ENCODE measurements around the gene PHOX2A. TPM values are rescaled to one million over a fixed set of nuclear protein-coding genes. Genes with fewer than 3 reads are reported as not detected.
"Not testable (repeated sequence)": the region's sequence is repeated elsewhere in the genome, so short reads cannot be mapped to it uniquely, and the experiment has no call there.

Gene PHOX2A
- polyA plus RNA-seq, 3 donors, result not detected

DNA sequence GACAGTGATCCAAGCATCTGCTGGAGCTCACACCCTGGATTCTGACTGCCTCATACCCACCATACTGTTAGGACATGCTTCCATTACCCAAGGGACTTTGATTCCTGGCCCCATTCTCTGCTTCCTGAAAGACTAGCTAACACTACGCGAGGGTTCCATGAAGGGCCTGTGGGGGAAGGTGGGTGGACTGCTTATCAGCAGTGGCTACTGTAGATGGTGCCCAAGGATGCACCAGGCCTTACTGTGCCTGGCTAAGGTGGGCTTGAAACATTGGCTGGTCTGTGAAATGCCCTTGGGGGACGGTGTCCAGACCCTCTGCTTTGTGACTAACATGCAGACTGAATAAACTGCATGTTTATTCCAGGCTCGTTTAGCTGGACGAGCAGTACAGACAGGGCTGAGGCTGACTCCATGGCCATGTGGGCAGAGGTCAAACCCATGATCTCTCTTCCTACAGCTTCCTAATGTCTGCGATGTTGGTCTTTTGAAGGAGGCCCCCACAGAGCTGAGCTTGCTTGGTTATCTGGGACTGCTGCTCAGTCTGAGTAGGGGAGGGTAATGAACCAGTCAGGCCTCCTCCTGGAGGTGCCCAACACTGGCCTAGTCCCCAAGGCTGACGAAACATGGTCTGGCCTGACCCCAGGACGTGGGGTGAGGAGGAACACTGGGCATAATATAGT is 48.3 kb upstream of the PHOX2A start:
- peaks cover 46 to 60% of the 10 kb centered on the region in 2 donors for H3K36me3 Mint-ChIP-seq
- peaks cover 3% of the 10 kb centered on the region for H3K4me1 Mint-ChIP-seq
- no peak for DNase-seq
- no peak overlapping the region for H3K4me3 Mint-ChIP-seq
- peaks cover 2 to 4% (median 2%) of the 10 kb centered on the region in 3 donors for H3K27me3 Mint-ChIP-seq (ENCODE audit: low read depth in 3 of 3)
- intact Hi-C loops (cut with micrococcal nuclease), result loop anchor here in 1 of 2 donors (10.0 kb wide), 1 partner anchor 133 kb away; no protein-coding TSS in a partner anchor
- no peaks in the 10 kb centered on the region for H3K4me1 ChIP-seq (ENCODE audit: control insufficient read depth in 1 of 2, insufficient read depth in 2 of 2, low read length in 2 of 2)
- WGBS (ENCODE audit: insufficient coverage), result 88% methylated on average over 5 of the region's 8 CpGs
- no peaks in the 10 kb centered on the region for H3K9me3 Mint-ChIP-seq
- H3K9ac ChIP-seq (ENCODE audit: insufficient read depth, low read length, poor library complexity, severe bottlenecking), result no peak overlapping the region
- peak overlapping the region in 1 of 2 donors; percentile 15 for H3K27ac ChIP-seq (ENCODE audit: low read depth in 1 of 2, low read length in 2 of 2)
- H3K9me3 ChIP-seq (replicated peaks in 1 of 2; ENCODE audit: control insufficient read depth in 1 of 2, insufficient read depth in 1 of 2, low read length in 2 of 2), result no peaks in the 10 kb centered on the region
- no peaks in the 10 kb centered on the region for H3K27me3 ChIP-seq (ENCODE audit: control insufficient read depth in 2 of 2, insufficient read depth in 2 of 2, low read length in 2 of 2)
- H3K27ac Mint-ChIP-seq, result peak overlapping the region in 5 of 7 donors; percentile 53 to 71 (median 66)
- no peak overlapping the region for H2AFZ ChIP-seq (ENCODE audit: insufficient read depth, low read depth, low read length, poor library complexity, severe bottlenecking)
- TF ChIP-seq, protein P1, sequence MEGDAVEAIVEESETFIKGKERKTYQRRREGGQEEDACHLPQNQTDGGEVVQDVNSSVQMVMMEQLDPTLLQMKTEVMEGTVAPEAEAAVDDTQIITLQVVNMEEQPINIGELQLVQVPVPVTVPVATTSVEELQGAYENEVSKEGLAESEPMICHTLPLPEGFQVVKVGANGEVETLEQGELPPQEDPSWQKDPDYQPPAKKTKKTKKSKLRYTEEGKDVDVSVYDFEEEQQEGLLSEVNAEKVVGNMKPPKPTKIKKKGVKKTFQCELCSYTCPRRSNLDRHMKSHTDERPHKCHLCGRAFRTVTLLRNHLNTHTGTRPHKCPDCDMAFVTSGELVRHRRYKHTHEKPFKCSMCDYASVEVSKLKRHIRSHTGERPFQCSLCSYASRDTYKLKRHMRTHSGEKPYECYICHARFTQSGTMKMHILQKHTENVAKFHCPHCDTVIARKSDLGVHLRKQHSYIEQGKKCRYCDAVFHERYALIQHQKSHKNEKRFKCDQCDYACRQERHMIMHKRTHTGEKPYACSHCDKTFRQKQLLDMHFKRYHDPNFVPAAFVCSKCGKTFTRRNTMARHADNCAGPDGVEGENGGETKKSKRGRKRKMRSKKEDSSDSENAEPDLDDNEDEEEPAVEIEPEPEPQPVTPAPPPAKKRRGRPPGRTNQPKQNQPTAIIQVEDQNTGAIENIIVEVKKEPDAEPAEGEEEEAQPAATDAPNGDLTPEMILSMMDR (IDR thresholded peaks at IDR 0.05), result no peak
- no peaks in the 10 kb centered on the region for H3K79me2 ChIP-seq (ENCODE audit: insufficient read depth, low read length)
- peaks cover 51 to 53% of the 10 kb centered on the region in 2 donors for H3K36me3 ChIP-seq (replicated peaks in 1 of 2; ENCODE audit: control insufficient read depth in 1 of 2, insufficient read depth in 2 of 2, low read length in 2 of 2)
- H4K20me1 ChIP-seq (ENCODE audit: insufficient read depth, low read length), result no peaks in the 10 kb centered on the region
- no peak overlapping the region for H3K4me3 ChIP-seq (replicated peaks in 1 of 3; ENCODE audit: low read depth in 2 of 3, low read length in 3 of 3)
- H3K4me2 ChIP-seq (replicated peaks; ENCODE audit: extremely low read depth, low read length, poor library complexity, severe bottlenecking), result no peak overlapping the region

DNA sequence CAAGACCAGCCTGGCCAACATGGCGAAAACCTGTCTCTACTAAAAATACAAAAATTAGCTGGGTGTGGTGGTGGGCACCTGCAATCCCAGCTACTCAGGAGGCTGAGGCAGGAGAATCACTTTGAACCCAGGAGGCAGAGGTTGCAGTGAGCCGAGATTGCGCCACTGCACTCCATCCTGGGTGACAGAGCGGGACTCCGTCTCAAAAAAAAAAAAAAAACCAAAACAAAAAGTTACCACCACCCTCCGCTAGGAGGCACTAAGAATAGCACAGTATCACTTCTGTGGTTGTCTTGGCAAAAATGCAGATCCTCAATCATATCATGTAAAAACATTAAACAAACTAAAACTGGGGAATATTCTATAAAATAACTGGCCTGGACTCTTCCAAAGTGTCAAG is 46.8 kb upstream of the PHOX2A start:
- H3K9me3 Mint-ChIP-seq; H3K27ac Mint-ChIP-seq; H3K27me3 Mint-ChIP-seq (ENCODE audit: low read depth in 3 of 3); H3K4me1 Mint-ChIP-seq; H3K27me3 ChIP-seq (ENCODE audit: control insufficient read depth in 2 of 2, insufficient read depth in 2 of 2, low read length in 2 of 2); H3K4me1 ChIP-seq (ENCODE audit: control insufficient read depth in 1 of 2, insufficient read depth in 2 of 2, low read length in 2 of 2); H4K20me1 ChIP-seq (ENCODE audit: insufficient read depth, low read length); H3K27ac ChIP-seq (ENCODE audit: low read depth in 1 of 2, low read length in 2 of 2); H3K9me3 ChIP-seq (replicated peaks in 1 of 2; ENCODE audit: control insufficient read depth in 1 of 2, insufficient read depth in 1 of 2, low read length in 2 of 2); H3K79me2 ChIP-seq (ENCODE audit: insufficient read depth, low read length); H3K4me3 Mint-ChIP-seq; H2AFZ ChIP-seq (ENCODE audit: insufficient read depth, low read depth, low read length, poor library complexity, severe bottlenecking); H3K4me3 ChIP-seq (replicated peaks in 1 of 3; ENCODE audit: low read depth in 2 of 3, low read length in 3 of 3); H3K9ac ChIP-seq (ENCODE audit: insufficient read depth, low read length, poor library complexity, severe bottlenecking); H3K4me2 ChIP-seq (replicated peaks; ENCODE audit: extremely low read depth, low read length, poor library complexity, severe bottlenecking): not testable (repeated sequence)
- DNase-seq, result peak; percentile 51 to 61 (median 54)
- intact Hi-C loops (cut with micrococcal nuclease), result loop anchor here in 1 of 2 donors (10.0 kb wide), 1 partner anchor 134 kb away; no protein-coding TSS in a partner anchor
- TF ChIP-seq, protein P1 (IDR thresholded peaks at IDR 0.05), result peak; percentile 79
- no CpG with 5 or more reads among the region's 6 CpGs for WGBS (ENCODE audit: insufficient coverage)
- peaks cover 33 to 51% of the 10 kb centered on the region in 2 donors for H3K36me3 Mint-ChIP-seq
- H3K36me3 ChIP-seq (replicated peaks in 1 of 2; ENCODE audit: control insufficient read depth in 1 of 2, insufficient read depth in 2 of 2, low read length in 2 of 2), result peaks cover 36 to 38% of the 10 kb centered on the region in 2 donors
